Thymus (tissue), 11 donors: ENCODE data around the gene MRPL48. TPM values are rescaled to one million over a fixed set of nuclear protein-coding genes. Genes with fewer than 3 reads are reported as not detected.
A peak's percentile ranks its signal among the peaks of the same experiment; 100 is the strongest.
"Not testable (repeated sequence)": the region's sequence is repeated elsewhere in the genome, so short reads cannot be mapped to it uniquely, and the experiment has no call there.

Experiments
- DNase-seq, 9 donors: peaks; one replicate each; pipeline ENCODE4 v3.0.0-alpha.2; 2013; ENCODE audit warnings: low spot score in 9 of 9, low read depth in 6 of 9, missing footprints in 1 of 9
- H3K27ac ChIP-seq, 2 donors: one replicate each; pipeline ENCODE4 v1.5.1; 2013; ENCODE audit warnings: control low read depth in 1 of 2, low read depth in 1 of 2, low read length in 1 of 2, mild to moderate bottlenecking in 1 of 2, moderate library complexity in 1 of 2
- H3K27me3 ChIP-seq, 2 donors: one replicate each; pipeline ENCODE4 v1.5.1; 2013; ENCODE audit warnings: low read length in 1 of 2; ENCODE audit not compliant: control insufficient read depth in 2 of 2, insufficient read depth in 1 of 2
- H3K36me3 ChIP-seq, 2 donors: one replicate each; pipeline ENCODE4 v1.5.1; 2013; ENCODE audit warnings: low read length in 1 of 2, mild to moderate bottlenecking in 1 of 2, moderate library complexity in 1 of 2; ENCODE audit not compliant: control insufficient read depth in 2 of 2, insufficient read depth in 2 of 2
- H3K4me1 ChIP-seq, 2 donors: one replicate each; pipeline ENCODE4 v1.5.1; 2013; ENCODE audit warnings: low read length in 2 of 2; ENCODE audit not compliant: control insufficient read depth in 2 of 2, insufficient read depth in 2 of 2
- H3K4me3 ChIP-seq, 2 donors: one replicate each; pipeline ENCODE4 v1.5.1; 2013; ENCODE audit warnings: low read length in 2 of 2, control low read depth in 1 of 2, mild to moderate bottlenecking in 1 of 2
- H3K9me3 ChIP-seq, 2 donors: one replicate each; pipeline ENCODE4 v1.5.1; 2013; ENCODE audit warnings: low read length in 1 of 2, mild to moderate bottlenecking in 1 of 2; ENCODE audit not compliant: control insufficient read depth in 2 of 2, insufficient read depth in 1 of 2
- WGBS: extraction: QIAGEN DNeasy Blood & Tissue Kit; methylation state at CpG from one replicate; pipeline ENCODE4 v1.1.7; 2013; 5-methylcytosine and 5-hydroxymethylcytosine counted together
- polyA plus RNA-seq: library from polyadenylated mRNA; stranded (reverse); fragments of 200-250 nt; gene quantifications from one replicate; pipeline ENCODE4 v1.2.3, GENCODE V29; 2013
- total RNA-seq: library from RNA; stranded (reverse); fragments of 120-200 nt; gene quantifications from one replicate; pipeline ENCODE4 v1.2.4, GENCODE V29; 2013
- donor health status: healthy.

The MRPL48 gene
- total and polyA plus RNA-seq, 2 donors, result 43.7 to 66.6 TPM

DNA sequence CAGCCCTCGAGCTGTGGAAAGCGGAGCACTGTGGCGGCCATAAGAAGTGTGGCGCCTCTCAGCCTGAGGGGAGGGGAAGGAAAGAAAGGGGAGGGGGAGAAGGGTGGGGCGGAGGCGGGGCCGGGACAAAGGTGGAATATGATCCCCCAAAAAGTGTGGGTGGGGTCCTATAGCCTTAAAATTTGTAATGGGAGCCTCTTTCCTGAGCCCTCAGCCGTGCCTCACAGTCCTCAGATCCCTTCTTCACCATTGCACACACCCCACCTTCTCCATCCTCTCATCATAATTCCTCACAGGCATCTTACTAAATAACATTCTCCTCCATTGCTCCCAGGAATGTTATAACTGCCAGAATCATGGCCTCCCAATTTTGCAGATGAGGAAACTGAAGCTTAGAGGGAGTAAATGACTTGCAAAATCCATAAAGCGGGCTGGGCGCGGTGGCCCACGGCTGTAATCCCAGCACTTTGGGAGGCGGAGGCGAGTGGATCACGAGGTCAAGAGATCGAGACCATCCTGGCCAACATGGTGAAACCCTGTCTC, 26.2 kb upstream of the MRPL48 start:
- H3K27me3 ChIP-seq, result no peaks in the 10 kb centered on the region
- H3K9me3 ChIP-seq, result no peaks in the 10 kb centered on the region
- H3K36me3 ChIP-seq, result no peaks in the 10 kb centered on the region
- peaks cover 3 to 5% of the 10 kb centered on the region in 2 donors for H3K4me1 ChIP-seq
- H3K4me3 ChIP-seq, result peak overlapping the region; percentile 47 to 77
- no peak for DNase-seq
- 50% methylated on average over 16 of the region's 16 CpGs for WGBS
- H3K27ac ChIP-seq, result peak overlapping the region; percentile 79 to 88

DNA sequence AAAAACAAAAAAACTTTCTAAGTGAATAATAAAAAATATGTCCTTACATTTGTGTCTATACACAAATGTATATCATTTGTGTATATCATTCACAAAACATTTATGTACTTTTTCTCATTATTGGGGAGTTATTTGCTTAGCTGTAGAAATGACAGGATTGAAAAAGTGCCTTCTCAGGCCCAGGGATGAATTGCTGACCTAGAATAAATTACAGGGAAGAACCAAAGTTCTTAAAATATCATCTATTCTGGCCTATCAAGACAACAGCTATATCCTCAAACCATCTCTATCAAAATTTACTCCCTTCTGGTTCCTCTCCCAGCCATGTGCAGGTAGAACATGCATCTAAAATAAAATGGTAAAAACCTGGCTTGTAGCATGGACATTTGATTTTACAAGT, 24.9 kb upstream of the MRPL48 start:
- H3K36me3 ChIP-seq, result no peaks in the 10 kb centered on the region

GRCh38 chr11:73766763-73767162, 20.9 kb upstream of the MRPL48 start:
- 99% methylated on average over 1 of the region's 1 CpG for WGBS
- DNase-seq, result no peak
- H3K27ac ChIP-seq, result no peak overlapping the region

More for the DNA sequence above, 24.9 kb upstream of the MRPL48 start:
- no peaks in the 10 kb centered on the region for H3K9me3 ChIP-seq
- peaks cover 0 to 3% of the 10 kb centered on the region in 2 donors for H3K27me3 ChIP-seq
- no peak overlapping the region for H3K27ac ChIP-seq
- H3K4me1 ChIP-seq, result peaks cover 3 to 5% of the 10 kb centered on the region in 2 donors
- no peak for DNase-seq
- H3K4me3 ChIP-seq, result no peak overlapping the region

DNA sequence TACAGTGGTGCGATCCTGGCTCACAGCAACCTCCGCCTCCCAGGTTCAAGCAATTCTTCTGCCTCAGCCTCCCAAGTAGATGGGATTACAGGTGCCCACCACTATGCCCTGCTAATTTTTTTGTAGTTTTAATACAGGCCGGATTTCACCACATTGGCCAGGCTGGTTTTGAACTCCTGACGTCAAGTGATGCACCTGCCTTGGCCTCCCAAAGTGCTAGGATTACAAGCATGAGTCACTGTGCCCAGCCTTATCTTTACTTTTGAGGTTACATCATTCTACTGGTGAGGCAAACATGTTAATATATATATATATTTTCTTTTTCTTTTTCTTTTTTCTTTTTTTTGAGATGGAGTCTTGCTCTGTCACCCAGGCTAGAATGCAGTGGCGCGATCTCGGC, 16.9 kb upstream of the MRPL48 start:
- H3K27ac ChIP-seq, H3K27me3 ChIP-seq, H3K4me1 ChIP-seq, DNase-seq, H3K4me3 ChIP-seq, H3K36me3 ChIP-seq, H3K9me3 ChIP-seq: not testable (repeated sequence)
- WGBS, result 98% methylated on average over 7 of the region's 7 CpGs

More at GRCh38 chr11:73766763-73767162, 20.9 kb upstream of the MRPL48 start:
- no peak overlapping the region for H3K4me3 ChIP-seq
- H3K4me1 ChIP-seq, result no peaks in the 10 kb centered on the region
- H3K9me3 ChIP-seq, result no peaks in the 10 kb centered on the region
- no peaks in the 10 kb centered on the region for H3K36me3 ChIP-seq
- peaks cover 0 to 3% of the 10 kb centered on the region in 2 donors for H3K27me3 ChIP-seq

DNA sequence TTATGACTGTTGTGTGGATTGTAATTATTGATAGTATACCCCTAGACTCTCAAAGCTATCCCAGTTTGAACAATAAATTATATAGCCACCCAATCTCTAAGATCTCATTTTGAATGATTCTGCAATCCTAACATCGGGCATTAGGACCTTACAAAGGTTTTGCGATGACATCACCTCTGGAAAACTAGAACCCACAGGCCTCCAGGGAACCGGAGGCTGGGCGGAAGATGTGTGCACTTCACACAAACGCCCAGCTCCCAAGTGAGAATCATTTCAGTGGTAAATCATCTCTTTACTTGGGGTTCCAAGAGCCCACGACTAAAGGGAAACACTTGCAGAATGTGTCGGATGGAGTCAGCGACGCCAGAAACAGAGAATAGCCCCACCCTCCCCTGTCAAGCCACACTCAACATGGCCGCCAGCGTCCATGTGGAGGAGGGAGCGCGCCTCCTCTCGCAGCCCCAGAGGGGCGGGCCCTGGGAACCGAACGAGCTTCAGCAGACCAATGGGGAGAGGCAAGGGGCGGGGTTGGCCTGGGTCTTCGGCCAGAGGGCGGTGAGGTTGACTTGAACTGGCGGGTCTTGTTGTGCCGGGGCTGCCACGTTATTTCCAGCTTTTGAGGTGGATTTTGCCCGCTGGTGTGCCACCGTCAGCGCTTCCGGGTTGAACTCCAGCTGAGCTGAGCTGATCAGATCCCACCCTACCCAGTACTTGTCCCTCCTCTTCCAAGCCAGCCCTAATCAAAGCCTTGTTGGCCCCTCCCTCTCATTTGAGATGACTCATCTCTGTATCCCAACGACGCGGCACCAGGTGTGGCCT, 8.4 kb upstream of the MRPL48 start:
- Histone ChIP-seq H3K4me3 (peak overlapping the region; percentile 61 to 65), H3K4me1 (peaks cover 0 to 3% of the 10 kb centered on the region in 2 donors), H3K9me3 (peaks cover 0 to 4% of the 10 kb centered on the region in 2 donors), H3K27ac (peak overlapping the region; percentile 96 to 99), H3K36me3 (no peaks in the 10 kb centered on the region), H3K27me3 (no peaks in the 10 kb centered on the region)
- WGBS, result under 1% methylated on average over 30 of the region's 30 CpGs
- peak; percentile 91 to 99 (median 96) for DNase-seq

- 98% methylated on average over 6 of the region's 6 CpGs for WGBS
- Histone ChIP-seq H3K27me3 (no peaks in the 10 kb centered on the region), H3K9me3 (no peaks in the 10 kb centered on the region), H3K4me1 (peaks cover 0 to 3% of the 10 kb centered on the region in 2 donors), H3K36me3 (no peaks in the 10 kb centered on the region), H3K4me3 (no peak overlapping the region), H3K27ac (no peak overlapping the region)
- DNase-seq, result no peak
Observed at GRCh38 chr11:73781303-73781702, 6.4 kb upstream of the MRPL48 start.

GRCh38 chr11:73783483-73784020, 4.1 kb upstream of the MRPL48 start:
- H3K36me3 ChIP-seq, result no peaks in the 10 kb centered on the region

GRCh38 chr11:73784080-73784634, 3.5 kb upstream of the MRPL48 start:
- H3K4me3 ChIP-seq, result no peak overlapping the region
- H3K9me3 ChIP-seq, result peaks cover 0 to 1% of the 10 kb centered on the region in 2 donors
- H3K27ac ChIP-seq, result no peak overlapping the region
- peaks cover 4 to 14% of the 10 kb centered on the region in 2 donors for H3K4me1 ChIP-seq
- H3K36me3 ChIP-seq, result no peaks in the 10 kb centered on the region
- H3K27me3 ChIP-seq, result no peaks in the 10 kb centered on the region
- 93% methylated on average over 6 of the region's 6 CpGs for WGBS
- DNase-seq, result no peak

More at GRCh38 chr11:73783483-73784020, 4.1 kb upstream of the MRPL48 start:
- H3K4me1 ChIP-seq, result peaks cover 1 to 10% of the 10 kb centered on the region in 2 donors
- H3K9me3 ChIP-seq, result peaks cover 0 to 1% of the 10 kb centered on the region in 2 donors
- no peaks in the 10 kb centered on the region for H3K27me3 ChIP-seq
- DNase-seq, result no peak
- no peak overlapping the region for H3K27ac ChIP-seq
- no peak overlapping the region for H3K4me3 ChIP-seq
- 97% methylated on average over 5 of the region's 5 CpGs for WGBS

- 100% methylated on average over 1 of the region's 1 CpG for WGBS
- Histone ChIP-seq H3K36me3 (no peaks in the 10 kb centered on the region), H3K9me3 (peaks cover 0 to 1% of the 10 kb centered on the region in 2 donors), H3K4me3 (no peak overlapping the region), H3K27ac (no peak overlapping the region), H3K4me1 (peaks cover 4 to 14% of the 10 kb centered on the region in 2 donors), H3K27me3 (no peaks in the 10 kb centered on the region)
- DNase-seq, result no peak
Observed at GRCh38 chr11:73784734-73785133, 2.9 kb upstream of the MRPL48 start.
